Karpas-422 (cell line): ENCODE data around the gene CALHM3. TPM values are rescaled to one million over a fixed set of nuclear protein-coding genes. Genes with fewer than 3 reads are reported as not detected.
A peak's percentile ranks its signal among the peaks of the same experiment; 100 is the strongest.
"Not testable (repeated sequence)": the region's sequence is repeated elsewhere in the genome, so short reads cannot be mapped to it uniquely, and the experiment has no call there.

Source experiments
- DNase-seq: peaks from one replicate; pipeline ENCODE4 v3.0.0-alpha.2; 2015
- H2AFZ ChIP-seq: fragments of 200-600 bp; sonication (generic); 2 replicates; pipeline ENCODE4 v1.6.1; 2014; ENCODE audit warnings: antibody characterized with exemption, low read length, mixed read lengths
- H3K27ac ChIP-seq: fragments of 200-600 bp; sonication (generic); 2 replicates; pipeline ENCODE4 v1.5.1; 2014; ENCODE audit warnings: mild to moderate bottlenecking, low read length, moderate library complexity
- H3K27me3 ChIP-seq: fragments of 200-600 bp; sonication (generic); 2 replicates; pipeline ENCODE4 v1.6.1; 2014; ENCODE audit warnings: low read length, mixed read lengths
- H3K36me3 ChIP-seq: fragments of 200-600 bp; sonication (generic); 2 replicates; pipeline ENCODE4 v1.6.1; 2014; ENCODE audit warnings: low read length, mixed read lengths; ENCODE audit not compliant: insufficient read depth
- H3K4me1 ChIP-seq: fragments of 200-600 bp; sonication (generic); 2 replicates; pipeline ENCODE4 v1.6.1; 2014; ENCODE audit warnings: mild to moderate bottlenecking, low read length, mixed read lengths
- H3K4me2 ChIP-seq: fragments of 200-600 bp; sonication (generic); 2 replicates; pipeline ENCODE4 v1.6.1; 2014; ENCODE audit warnings: low read length, low read depth, mild to moderate bottlenecking; ENCODE audit not compliant: poor library complexity, severe bottlenecking
- H3K4me3 ChIP-seq: fragments of 200-600 bp; sonication (generic); 2 replicates; pipeline ENCODE4 v1.5.1; 2014; ENCODE audit warnings: mild to moderate bottlenecking, antibody characterized with exemption, low read length, mixed read lengths
- H3K79me2 ChIP-seq: fragments of 200-600 bp; sonication (generic); 2 replicates; pipeline ENCODE4 v1.6.1; 2014; ENCODE audit warnings: mild to moderate bottlenecking, low read length, mixed read lengths
- H3K9ac ChIP-seq: fragments of 200-600 bp; sonication (generic); 2 replicates; pipeline ENCODE4 v1.6.0; 2014; ENCODE audit warnings: low read length
- H3K9me2 ChIP-seq: fragments of 200-600 bp; sonication (generic), shearing (Covaris generic); replicated peaks from 2 replicates; pipeline ENCODE4 v1.6.0; 2014; ENCODE audit warnings: mild to moderate bottlenecking, low read length, moderate library complexity; ENCODE audit not compliant: insufficient read depth
- H3K9me3 ChIP-seq: fragments of 300-700, 200-600 bp; sonication (generic); 2 replicates; pipeline ENCODE4 v1.6.1; 2014; ENCODE audit warnings: low read length, mixed read lengths
- H4K20me1 ChIP-seq: fragments of 200-600 bp; sonication (generic); 2 replicates; pipeline ENCODE4 v1.6.1; 2014; ENCODE audit warnings: mild to moderate bottlenecking, antibody characterized with exemption, low read length, low read depth; ENCODE audit not compliant: insufficient read depth
- total RNA-seq: library from RNA; depleted of rRNA; stranded (reverse); fragments of >200 nt; shearing (Covaris generic); gene quantifications from 2 replicates; pipeline ENCODE4 v1.2.3, GENCODE V29; 2014; ENCODE audit warnings: low replicate concordance

The CALHM3 gene
- total RNA-seq, 1 experiment from 2014 or later: 0.30 TPM

GRCh38 chr10:103487410-103487708, 8.3 kb upstream of the CALHM3 start:
- H2AFZ ChIP-seq: no peak overlapping the region
- no peaks in the 10 kb centered on the region for H3K79me2 ChIP-seq
- H3K4me2 ChIP-seq: no peak overlapping the region
- no peaks in the 10 kb centered on the region for H4K20me1 ChIP-seq
- no peak overlapping the region for H3K27ac ChIP-seq
- no peaks in the 10 kb centered on the region for H3K36me3 ChIP-seq
- no peaks in the 10 kb centered on the region for H3K27me3 ChIP-seq
- H3K9me2 ChIP-seq: no peaks in the 10 kb centered on the region
- H3K4me3 ChIP-seq: no peak overlapping the region
- no peak for DNase-seq
- no peaks in the 10 kb centered on the region for H3K9me3 ChIP-seq
- H3K9ac ChIP-seq: no peak overlapping the region
- peaks cover 9% of the 10 kb centered on the region for H3K4me1 ChIP-seq

- DNase-seq, H3K9ac ChIP-seq, H3K36me3 ChIP-seq, H3K4me3 ChIP-seq, H2AFZ ChIP-seq, H3K4me1 ChIP-seq, H3K4me2 ChIP-seq, H3K9me2 ChIP-seq, H3K27me3 ChIP-seq, H3K27ac ChIP-seq, H4K20me1 ChIP-seq, H3K79me2 ChIP-seq, H3K9me3 ChIP-seq: not testable (repeated sequence)
Observed at GRCh38 chr10:103486635-103487409, 7.8 kb upstream of the CALHM3 start.

GRCh38 chr10:103481974-103482531, 3.0 kb upstream of the CALHM3 start:
- Histone ChIP-seq H3K4me3 (no peak overlapping the region), H3K27me3 (no peaks in the 10 kb centered on the region), H3K4me1 (peaks cover 12% of the 10 kb centered on the region), H4K20me1 (no peaks in the 10 kb centered on the region), H3K9me2 (no peaks in the 10 kb centered on the region), H3K36me3 (no peaks in the 10 kb centered on the region), H3K4me2 (no peak overlapping the region), H3K27ac (no peak overlapping the region), H3K79me2 (no peaks in the 10 kb centered on the region), H3K9ac (no peak overlapping the region), H3K9me3 (no peaks in the 10 kb centered on the region), H2AFZ (no peak overlapping the region)
- peak; percentile 92 for DNase-seq

- Histone ChIP-seq H3K4me2 (no peak overlapping the region), H3K27me3 (no peaks in the 10 kb centered on the region), H3K4me3 (no peak overlapping the region), H3K36me3 (no peaks in the 10 kb centered on the region), H4K20me1 (no peaks in the 10 kb centered on the region), H3K27ac (no peak overlapping the region), H3K4me1 (peaks cover 16% of the 10 kb centered on the region), H3K79me2 (no peaks in the 10 kb centered on the region), H3K9me2 (no peaks in the 10 kb centered on the region), H3K9me3 (no peaks in the 10 kb centered on the region), H3K9ac (no peak overlapping the region), H2AFZ (no peak overlapping the region)
- no peak for DNase-seq
Observed at GRCh38 chr10:103480521-103480920, 1.5 kb upstream of the CALHM3 start.

GRCh38 chr10:103478671-103479070, 369 bp downstream of the CALHM3 start:
- DNase-seq: no peak

GRCh38 chr10:103476046-103476768, 2.8 kb downstream of the CALHM3 start:
- Histone ChIP-seq H3K79me2 (no peaks in the 10 kb centered on the region), H3K36me3 (no peaks in the 10 kb centered on the region), H4K20me1 (no peaks in the 10 kb centered on the region), H3K9me3 (no peaks in the 10 kb centered on the region), H2AFZ (no peak overlapping the region), H3K4me3 (no peak overlapping the region), H3K9me2 (no peaks in the 10 kb centered on the region), H3K27ac (no peak overlapping the region), H3K9ac (no peak overlapping the region), H3K27me3 (no peaks in the 10 kb centered on the region), H3K4me1 (peaks cover 32% of the 10 kb centered on the region), H3K4me2 (no peak overlapping the region)
- DNase-seq: peak; percentile 81

More at GRCh38 chr10:103478671-103479070, 369 bp downstream of the CALHM3 start:
- no peak overlapping the region for H3K4me2 ChIP-seq
- no peaks in the 10 kb centered on the region for H3K79me2 ChIP-seq
- H2AFZ ChIP-seq: no peak overlapping the region
- H3K9ac ChIP-seq: no peak overlapping the region
- no peaks in the 10 kb centered on the region for H3K36me3 ChIP-seq
- no peaks in the 10 kb centered on the region for H3K9me2 ChIP-seq
- peaks cover 16% of the 10 kb centered on the region for H3K4me1 ChIP-seq
- no peak overlapping the region for H3K4me3 ChIP-seq
- H3K27ac ChIP-seq: no peak overlapping the region
- H3K27me3 ChIP-seq: no peaks in the 10 kb centered on the region
- H3K9me3 ChIP-seq: no peaks in the 10 kb centered on the region
- H4K20me1 ChIP-seq: no peaks in the 10 kb centered on the region

GRCh38 chr10:103475437-103475836, 3.6 kb downstream of the CALHM3 start:
- Histone ChIP-seq H3K4me3 (no peak overlapping the region), H2AFZ (no peak overlapping the region), H3K9ac (no peak overlapping the region), H3K27me3 (no peaks in the 10 kb centered on the region), H3K4me1 (peaks cover 39% of the 10 kb centered on the region), H3K36me3 (no peaks in the 10 kb centered on the region), H3K9me3 (no peaks in the 10 kb centered on the region), H3K4me2 (no peak overlapping the region), H4K20me1 (no peaks in the 10 kb centered on the region), H3K9me2 (no peaks in the 10 kb centered on the region), H3K79me2 (no peaks in the 10 kb centered on the region), H3K27ac (no peak overlapping the region)
- DNase-seq: no peak

GRCh38 chr10:103474077-103474476, 5.0 kb downstream of the CALHM3 start:
- no peaks in the 10 kb centered on the region for H3K9me2 ChIP-seq
- H3K4me2 ChIP-seq: no peak overlapping the region

More at GRCh38 chr10:103474077-103474476, 5.0 kb downstream of the CALHM3 start:
- Histone ChIP-seq H3K4me1 (peaks cover 43% of the 10 kb centered on the region), H3K79me2 (no peaks in the 10 kb centered on the region), H3K36me3 (no peaks in the 10 kb centered on the region), H3K27me3 (no peaks in the 10 kb centered on the region), H4K20me1 (no peaks in the 10 kb centered on the region), H3K4me3 (no peak overlapping the region), H3K9ac (no peak overlapping the region), H3K9me3 (no peaks in the 10 kb centered on the region), H3K27ac (no peak overlapping the region), H2AFZ (no peak overlapping the region)
- DNase-seq: no peak
